GM19099 (cell line): ENCODE data around the gene LCOR.

ENCODE experiments used
- POLR2A ChIP-seq: IDR thresholded peaks from 3 replicates; pipeline ENCODE4 v1.6.1; 2011; ENCODE audit warnings: low read depth; ENCODE audit not compliant: insufficient read length; ENCODE audit errors: extremely low read depth

LCOR gene

DNA sequence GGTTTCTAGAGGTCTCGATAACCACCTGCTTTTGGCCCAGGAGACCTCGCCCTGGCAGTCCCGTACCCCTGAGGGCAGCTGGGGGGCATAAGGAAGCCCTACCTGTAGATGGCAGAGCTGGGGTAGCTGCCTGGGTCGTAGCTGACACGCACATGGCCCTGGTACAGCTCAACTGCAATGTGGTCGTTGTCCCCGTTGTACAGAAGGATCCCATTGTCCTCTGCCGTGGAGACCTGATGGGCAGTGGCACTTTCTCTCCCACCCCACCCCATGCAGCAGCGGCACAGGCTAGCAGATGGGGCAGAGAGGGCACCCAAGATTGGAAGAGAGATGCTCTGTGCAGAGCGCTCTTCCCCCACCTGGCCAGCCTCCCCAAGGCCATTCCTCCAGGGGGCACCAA is 172.5 kb downstream of the LCOR start:
- TF ChIP-seq POLR2A = no peak

GRCh38 chr10:97005349-97005748 is 173.3 kb downstream of the LCOR start:
- TF ChIP-seq POLR2A = no peak

GRCh38 chr10:97006364-97006763 is 174.3 kb downstream of the LCOR start:
- TF ChIP-seq POLR2A = no peak

GRCh38 chr10:97007417-97007816 is 175.3 kb downstream of the LCOR start:
- no peak for TF ChIP-seq POLR2A

DNA sequence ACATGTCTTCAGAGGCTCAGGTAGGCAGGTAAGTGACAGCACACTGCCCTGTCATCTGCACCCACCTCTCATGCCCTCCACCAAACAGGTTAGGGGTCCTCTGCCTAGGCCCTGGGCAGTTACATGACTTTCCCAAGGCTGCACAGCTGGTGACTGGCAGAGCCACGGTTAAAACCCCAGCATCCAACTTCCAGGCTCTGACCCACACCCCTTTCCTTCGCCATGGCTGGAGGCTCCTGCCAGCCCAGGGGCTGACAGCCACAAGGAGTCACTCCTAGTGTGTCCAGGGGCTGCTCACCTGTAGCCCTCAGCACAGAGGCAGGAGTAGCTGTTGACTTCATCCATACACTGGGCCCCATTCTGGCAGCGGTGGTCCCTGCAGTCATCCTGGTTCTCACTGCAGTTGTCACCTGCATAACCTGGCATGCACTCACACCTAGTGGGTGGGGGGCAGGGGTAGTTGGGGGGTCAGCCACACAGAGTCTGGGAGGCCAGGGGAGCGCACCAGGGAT is 178.7 kb downstream of the LCOR start:
- TF ChIP-seq POLR2A = no peak

DNA sequence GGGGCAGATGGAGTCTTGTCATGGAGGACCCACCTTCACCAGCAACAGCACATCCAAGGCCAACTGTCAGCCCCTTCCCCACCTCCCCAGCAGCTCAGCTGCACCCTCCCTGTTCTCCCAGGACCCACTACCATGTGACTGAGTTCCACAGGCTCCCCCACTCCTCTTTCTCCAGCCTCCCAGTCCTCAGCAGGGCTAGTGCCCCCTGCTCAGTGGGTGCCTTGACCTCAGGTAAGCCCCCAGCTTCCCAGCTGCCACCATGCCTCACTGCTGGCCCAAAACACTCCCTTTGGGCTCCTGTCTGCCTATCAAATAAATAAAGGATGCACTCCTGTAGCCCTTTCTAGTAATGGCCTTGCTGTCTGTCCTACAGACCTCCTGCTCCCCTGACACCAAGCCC is 179.3 kb downstream of the LCOR start:
- TF ChIP-seq POLR2A = no peak

DNA sequence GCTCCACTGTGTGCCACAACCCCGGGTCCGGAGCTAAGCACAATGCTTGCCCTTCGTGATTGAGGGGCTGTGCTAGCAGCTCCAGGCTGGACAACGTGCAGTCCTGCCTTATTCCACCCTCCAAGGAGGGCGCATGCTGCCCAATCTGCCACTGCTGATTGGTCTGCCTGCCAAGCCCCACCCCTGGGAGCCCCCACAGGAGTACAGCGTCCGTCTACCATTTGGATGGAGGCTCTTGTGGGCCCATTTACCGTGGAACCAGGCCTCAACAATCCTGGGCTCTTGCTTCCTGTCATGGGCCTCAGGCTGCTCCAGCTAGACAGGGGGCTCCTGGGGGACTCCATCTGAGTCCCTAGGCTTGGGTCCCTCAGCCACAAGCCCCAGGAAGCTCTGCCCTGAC is 180.4 kb downstream of the LCOR start:
- no peak for TF ChIP-seq POLR2A

GRCh38 chr10:97013568-97013967 is 181.5 kb downstream of the LCOR start:
- TF ChIP-seq POLR2A = no peak

GRCh38 chr10:97013983-97014382 is 181.9 kb downstream of the LCOR start:
- no peak for TF ChIP-seq POLR2A

DNA sequence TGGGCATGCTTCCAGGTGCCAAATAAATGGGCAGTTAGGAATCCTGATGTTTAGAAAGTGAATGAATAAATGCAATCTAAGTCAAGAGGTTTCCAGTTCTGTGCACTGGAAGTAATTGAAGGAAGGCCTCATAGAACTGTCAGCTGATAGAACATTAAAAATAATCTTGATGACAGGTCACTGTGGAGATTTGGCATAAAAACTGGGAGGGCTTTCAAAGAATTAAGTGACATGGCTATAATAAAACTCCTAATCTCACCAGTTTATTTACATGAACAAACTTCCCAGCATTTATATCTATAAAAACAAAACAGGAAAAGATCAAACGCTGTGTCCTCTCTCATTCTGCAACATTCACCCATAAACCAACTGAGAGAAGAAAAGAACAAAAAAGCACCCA is 183.1 kb downstream of the LCOR start:
- TF ChIP-seq POLR2A = no peak

- TF ChIP-seq POLR2A = peak; percentile 35
Measured at GRCh38 chr10:97016728-97017473, 184.8 kb downstream of the LCOR start.

DNA sequence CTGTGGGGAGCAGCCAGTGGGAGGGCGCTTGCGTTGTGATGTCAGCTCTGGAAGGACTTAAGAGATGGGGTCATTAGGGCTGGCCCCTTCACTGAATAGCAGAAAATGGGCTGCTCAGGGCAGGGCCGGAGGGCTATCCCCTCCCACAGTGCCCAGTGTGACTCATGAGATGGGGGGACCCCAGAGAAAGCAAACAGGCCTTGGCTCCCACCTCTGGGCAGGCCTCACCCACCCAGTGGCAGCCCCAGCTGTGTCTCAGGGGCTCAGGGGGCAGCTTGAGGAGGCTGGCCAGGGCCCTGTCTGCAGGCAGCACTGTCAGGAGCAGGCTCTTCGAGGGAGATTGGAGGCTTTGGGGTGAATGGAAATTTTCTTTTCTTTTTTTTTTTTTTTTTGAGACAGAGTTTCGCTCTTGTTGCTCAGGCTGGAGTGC is 185.4 kb downstream of the LCOR start:
- no peak for TF ChIP-seq POLR2A

DNA sequence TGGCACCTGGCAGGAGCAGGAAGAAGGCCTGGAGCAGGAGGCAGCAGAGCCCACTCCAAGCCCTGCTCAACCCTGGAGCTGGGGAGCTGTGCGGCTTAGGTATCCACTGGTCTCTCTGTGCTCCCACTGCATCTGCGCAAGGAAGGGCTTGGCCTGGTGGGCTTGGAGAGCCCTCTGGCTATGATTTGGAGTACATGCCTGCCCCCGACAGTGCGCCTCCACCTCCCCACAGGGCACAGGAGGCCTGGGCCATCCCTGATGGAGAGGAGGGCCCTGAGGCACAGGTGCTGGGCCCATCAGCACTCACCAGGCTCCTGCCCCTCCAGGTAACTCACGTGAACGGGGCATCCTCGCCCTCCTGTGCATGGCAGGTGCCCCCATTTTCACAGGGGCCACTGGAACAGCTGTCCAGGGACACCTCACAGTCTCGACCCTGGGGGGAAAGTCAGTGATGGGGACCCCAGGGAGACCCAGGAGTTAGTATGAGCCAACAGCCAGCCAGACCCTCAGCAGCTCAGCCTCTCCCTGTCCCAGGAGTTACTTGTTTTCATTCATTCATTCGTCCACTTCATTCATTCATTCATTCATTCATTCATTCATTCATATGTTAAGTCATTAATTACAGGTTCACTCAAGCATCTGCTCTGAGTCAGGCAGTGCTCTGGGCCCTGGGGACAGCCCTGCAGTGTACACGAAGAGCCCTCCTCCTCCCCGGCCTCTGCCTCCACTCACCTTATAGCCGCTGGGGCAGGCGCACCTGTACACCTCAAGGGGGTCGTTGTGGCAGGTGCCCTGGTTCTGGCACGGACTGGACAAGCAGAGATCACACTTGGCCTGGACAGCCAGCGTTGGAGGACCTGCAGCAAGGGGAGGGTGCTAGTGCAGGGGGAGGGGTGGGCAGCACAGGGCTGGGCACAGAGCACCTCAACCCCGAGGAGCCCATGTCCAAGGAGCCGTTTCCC is 186.4 kb downstream of the LCOR start:
- no peak for TF ChIP-seq POLR2A

GRCh38 chr10:97019213-97019844 is 187.2 kb downstream of the LCOR start:
- no peak for TF ChIP-seq POLR2A

DNA sequence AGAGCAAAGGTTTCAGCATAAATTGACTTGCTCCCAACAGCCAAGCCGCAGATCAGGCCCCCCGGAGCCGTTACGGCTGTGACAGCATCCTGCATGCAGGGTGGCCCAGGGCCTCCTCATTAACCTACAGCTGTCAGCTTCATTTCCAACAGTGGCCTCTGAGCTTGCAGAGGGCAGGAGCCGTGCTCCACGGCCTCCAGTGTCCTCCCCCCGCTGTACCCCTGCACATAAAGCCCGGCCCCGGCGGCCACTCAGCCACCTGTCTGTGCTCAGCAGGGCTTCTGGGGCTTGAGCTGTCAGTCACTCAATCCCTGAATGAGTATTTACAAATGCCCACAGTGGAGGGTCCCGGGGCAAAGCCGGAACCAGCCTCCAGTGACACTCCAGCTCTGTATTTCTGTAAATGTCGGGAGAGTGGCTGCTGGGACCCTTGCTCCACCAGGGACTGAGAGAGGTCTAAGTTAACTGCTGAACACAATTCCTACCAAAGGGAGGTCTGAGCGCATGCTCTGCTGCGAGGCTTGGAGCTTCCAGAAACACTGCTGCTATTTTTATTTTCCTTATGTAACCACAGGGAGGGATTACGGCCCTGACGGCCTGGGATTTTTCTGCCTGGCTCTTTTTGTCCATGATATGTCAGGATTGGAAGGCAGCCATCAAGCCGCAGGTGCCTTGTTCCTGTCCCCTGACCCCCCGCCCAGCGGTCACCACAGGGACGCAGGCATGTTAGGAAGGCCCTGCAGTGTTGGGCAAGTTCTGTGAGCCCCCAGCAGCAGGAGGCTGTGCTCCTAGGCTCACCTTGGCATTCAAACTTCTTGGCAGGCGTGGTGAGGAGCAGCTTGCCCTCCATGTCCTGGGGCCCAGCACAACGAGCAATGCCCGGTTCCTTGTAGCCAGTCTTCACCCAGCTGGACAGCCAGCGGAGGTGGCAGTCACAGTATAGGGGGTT is 188.6 kb downstream of the LCOR start:
- no peak for TF ChIP-seq POLR2A

- TF ChIP-seq POLR2A = no peak
Measured at GRCh38 chr10:97022616-97023015, 190.5 kb downstream of the LCOR start.
